Activated CD4-positive, alpha-beta T cell treated with anti-CD3 and anti-CD28 coated beads, Interleukin-2, amount 50 U/mL, for 24 hours (primary cell): ENCODE data around the gene PIK3C2G.
"Not testable (repeated sequence)": the region's sequence is repeated elsewhere in the genome, so short reads cannot be mapped to it uniquely, and the experiment has no call there.

Source experiments
- DNase-seq, 2 donors: peaks; one replicate each; pipeline ENCODE4 v3.0.0-alpha.2; 2020; ENCODE audit warnings: low read depth in 1 of 2, low spot score in 1 of 2

PIK3C2G gene, protein sequence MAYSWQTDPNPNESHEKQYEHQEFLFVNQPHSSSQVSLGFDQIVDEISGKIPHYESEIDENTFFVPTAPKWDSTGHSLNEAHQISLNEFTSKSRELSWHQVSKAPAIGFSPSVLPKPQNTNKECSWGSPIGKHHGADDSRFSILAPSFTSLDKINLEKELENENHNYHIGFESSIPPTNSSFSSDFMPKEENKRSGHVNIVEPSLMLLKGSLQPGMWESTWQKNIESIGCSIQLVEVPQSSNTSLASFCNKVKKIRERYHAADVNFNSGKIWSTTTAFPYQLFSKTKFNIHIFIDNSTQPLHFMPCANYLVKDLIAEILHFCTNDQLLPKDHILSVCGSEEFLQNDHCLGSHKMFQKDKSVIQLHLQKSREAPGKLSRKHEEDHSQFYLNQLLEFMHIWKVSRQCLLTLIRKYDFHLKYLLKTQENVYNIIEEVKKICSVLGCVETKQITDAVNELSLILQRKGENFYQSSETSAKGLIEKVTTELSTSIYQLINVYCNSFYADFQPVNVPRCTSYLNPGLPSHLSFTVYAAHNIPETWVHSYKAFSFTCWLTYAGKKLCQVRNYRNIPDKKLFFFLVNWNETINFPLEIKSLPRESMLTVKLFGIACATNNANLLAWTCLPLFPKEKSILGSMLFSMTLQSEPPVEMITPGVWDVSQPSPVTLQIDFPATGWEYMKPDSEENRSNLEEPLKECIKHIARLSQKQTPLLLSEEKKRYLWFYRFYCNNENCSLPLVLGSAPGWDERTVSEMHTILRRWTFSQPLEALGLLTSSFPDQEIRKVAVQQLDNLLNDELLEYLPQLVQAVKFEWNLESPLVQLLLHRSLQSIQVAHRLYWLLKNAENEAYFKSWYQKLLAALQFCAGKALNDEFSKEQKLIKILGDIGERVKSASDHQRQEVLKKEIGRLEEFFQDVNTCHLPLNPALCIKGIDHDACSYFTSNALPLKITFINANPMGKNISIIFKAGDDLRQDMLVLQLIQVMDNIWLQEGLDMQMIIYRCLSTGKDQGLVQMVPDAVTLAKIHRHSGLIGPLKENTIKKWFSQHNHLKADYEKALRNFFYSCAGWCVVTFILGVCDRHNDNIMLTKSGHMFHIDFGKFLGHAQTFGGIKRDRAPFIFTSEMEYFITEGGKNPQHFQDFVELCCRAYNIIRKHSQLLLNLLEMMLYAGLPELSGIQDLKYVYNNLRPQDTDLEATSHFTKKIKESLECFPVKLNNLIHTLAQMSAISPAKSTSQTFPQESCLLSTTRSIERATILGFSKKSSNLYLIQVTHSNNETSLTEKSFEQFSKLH (N-terminal part only)

DNA sequence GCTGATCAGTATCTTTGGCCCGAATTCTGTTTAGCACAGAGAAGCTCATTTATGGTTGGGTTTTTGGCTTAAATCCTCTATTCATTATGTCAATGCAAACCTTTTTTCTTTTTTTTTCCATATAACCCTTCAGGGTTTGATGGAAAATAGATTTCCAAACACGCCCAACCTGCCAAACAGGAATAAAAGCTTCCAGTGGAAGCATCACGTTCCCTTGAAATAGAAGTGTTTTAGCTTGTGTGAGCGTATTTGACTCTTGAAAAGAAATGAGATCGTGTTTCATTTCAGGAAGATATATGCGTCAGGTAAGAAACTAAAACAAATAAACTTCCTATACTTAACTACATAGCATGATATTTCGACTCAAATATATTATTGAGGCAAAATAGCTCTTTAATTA, at the start of gene PIK3C2G:
TSS of gene PIK3C2G (plus strand) at position 246 of the 400 bp plus-strand sequence. CDS start 20,564 bp downstream, outside the sequence.
- no peak for DNase-seq

DNA sequence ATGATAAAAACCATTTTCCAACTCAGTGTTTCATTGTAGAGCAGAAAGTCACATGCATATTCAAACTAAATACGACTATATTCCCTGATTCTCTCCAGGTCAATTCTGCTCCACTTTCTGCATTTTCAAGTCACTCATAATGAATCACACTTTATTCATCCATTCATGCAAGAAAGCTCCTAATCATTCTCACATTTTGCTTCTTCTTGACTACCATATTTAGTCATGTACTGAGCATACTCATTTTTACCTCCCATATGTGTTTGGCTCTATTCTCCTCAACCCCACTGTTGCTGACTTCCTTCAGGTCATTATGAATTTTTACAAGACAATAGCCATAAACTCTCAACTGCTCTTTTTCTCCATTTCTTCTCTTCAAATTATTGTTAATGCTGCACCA, 43.4 kb upstream of the PIK3C2G start:
- no peak for DNase-seq

DNA sequence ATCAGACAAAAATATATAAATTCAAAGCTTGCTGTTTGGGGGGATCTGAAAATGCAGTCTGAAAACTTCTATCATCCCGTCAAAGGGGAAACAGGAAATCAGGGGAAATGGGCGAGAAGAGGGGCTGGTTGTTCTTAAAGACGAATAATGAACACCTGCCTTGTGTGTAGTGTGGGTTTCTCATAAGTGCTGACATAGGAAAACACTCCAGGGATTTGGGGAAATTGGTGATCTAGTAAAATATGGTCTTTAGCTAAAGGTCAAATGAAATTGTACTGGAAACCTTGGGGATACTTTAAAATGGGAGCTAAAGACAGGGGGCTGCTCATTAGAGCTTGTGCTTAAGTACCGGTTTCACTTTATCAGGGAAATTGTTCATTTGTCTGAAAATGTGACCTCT, 39.6 kb upstream of the PIK3C2G start:
- no peak for DNase-seq

DNA sequence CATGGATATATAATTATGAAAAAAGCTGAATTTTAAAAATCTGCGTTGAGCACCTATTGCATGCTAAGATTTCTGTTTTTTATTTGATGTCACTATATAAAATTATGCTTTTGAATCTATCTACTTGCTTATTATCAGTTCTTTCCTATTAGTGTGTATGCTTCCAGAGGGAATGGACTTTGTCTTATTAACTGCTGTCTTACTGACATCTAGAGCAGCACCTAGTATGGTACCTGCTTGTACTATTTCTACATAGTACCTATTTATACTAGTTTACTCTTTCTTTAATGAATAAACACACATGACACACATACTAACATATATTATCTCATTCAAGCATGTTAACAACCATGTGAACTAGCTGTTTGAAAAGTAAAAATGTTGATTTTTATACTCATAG, 38.6 kb upstream of the PIK3C2G start:
- DNase-seq: no peak

DNA sequence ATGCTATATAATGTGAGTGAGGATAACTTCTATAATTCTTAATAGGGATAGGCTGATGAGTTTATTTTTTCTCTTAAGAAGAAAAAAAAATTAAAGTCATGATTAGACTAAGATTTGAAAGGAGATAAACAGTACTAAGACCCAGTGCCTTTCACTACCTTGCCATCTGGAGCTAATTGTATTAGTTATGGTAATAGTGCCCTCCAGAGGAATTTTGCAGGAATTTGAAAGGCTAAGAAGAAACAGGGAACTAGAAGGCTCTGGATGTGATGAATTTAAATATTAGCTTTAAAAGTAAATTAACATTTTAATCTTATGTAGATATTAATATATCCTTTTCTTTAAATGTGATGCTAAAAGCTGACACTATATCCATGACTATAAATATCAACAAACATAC, 36.6 kb upstream of the PIK3C2G start:
- DNase-seq: no peak

DNA sequence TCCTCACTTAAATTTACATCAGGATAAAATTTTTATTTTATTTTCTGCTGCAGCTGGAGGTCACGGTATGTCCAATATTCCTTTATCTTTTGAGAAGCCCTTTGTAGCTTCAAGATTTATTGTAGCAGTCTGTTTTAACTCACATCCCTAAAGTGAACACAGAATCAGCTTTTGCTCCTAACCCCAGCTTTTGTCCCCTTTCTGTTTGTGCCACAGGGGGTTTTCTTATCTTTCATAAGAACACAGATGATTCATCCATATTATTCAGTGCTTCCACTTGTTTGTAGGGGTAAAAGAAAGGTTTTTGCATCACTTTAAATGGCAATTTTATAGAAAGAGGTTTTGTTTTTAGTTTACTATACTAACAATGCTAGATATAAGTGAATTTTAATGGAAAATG, 21.8 kb upstream of the PIK3C2G start:
- no peak for DNase-seq

DNA sequence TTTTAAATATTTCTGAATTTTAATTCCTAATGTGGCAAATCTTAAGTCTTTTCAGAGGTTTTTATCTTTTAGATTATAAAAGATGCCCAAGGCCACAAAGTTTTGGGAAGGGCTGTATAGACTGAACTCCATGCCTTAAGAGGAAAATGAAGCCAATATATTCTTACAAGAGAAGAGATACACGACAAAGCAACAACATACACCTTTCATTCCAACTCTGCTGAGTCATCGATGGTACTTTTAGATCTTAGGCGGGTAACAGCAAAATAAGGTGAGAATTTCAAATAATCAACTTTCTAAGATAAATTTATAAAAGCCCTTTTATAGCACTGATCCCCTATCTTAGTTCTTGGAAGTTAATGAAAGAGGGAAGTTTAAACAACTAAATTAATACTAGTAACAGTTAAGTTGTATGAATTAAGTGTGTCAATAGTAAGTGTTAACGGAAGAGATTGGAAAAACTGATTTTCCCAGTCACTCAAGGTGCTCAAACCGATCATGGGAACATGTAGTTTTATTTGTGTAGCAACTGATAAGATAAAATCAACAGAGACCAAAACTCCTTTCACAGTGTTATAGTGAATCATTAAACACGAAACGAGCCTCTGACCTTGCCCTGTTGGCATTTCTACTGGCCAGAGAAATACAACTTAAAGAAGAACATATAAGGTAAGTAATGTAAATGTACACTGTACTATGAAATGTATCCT, 18.8 kb upstream of the PIK3C2G start:
- no peak for DNase-seq

DNA sequence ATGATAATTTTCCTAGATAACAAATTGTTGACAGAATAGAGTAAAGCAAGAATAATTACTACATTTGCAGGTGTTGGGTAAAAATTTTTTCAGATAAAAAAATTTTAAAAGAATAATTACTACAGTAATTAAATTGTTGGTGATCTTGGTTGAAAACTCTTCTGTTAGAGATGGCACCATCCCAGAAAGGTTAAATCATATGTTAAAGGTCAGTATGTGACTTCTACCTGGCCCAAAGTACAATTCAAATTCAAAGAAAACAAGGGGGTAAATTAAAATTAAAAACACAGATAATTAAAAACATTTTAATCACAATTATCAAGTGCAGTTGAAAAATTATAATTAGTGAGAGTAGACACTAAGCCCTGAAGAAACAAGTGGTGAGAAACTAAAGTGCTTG, 18.1 kb upstream of the PIK3C2G start:
- DNase-seq: no peak

DNA sequence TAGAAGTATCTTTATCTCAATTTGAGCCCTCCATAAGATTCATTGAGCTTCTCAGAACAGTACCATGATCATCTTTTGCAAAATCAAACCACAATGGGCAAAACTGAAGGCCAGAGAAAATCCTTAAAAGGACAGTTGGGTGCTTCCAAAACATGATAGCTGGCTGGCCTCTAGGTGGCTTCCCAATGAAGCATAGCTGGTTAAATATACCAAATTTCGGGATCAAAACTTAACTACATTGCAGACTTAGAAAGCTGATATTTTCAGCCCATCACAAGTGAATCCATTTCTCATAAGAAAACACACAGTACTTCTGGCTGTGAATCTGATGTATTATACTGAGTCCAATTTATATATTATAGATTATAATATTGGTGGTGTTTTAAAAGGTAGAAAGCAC, 15.3 kb upstream of the PIK3C2G start:
- DNase-seq: no peak

DNA sequence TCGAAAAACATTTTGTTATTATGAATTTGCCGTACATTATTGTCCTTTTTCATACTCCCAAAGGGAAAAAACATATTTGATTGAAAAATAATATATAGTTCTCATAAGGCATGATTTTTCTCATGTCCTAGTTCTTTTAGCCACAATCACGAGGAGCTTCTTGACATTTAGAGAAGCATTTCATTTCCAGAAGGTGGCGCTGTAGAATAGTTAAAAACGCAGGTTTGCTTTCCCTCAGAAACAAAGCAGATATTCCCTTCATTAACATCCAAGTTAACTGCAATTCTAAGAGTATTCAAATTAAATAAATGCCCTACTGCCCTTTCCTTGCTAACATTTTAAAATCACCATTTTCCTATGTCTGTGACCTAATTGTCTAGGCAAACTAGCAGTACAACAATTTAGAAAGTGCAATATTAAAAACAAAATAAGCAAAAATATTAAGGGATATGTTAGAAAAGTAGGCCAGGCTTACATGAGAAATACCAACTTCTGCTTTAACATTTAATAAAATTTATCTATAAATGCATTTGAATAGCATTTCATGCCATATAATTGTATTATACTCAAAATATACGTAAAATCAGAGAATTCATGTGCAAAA, 10.9 kb upstream of the PIK3C2G start:
- no peak for DNase-seq

DNA sequence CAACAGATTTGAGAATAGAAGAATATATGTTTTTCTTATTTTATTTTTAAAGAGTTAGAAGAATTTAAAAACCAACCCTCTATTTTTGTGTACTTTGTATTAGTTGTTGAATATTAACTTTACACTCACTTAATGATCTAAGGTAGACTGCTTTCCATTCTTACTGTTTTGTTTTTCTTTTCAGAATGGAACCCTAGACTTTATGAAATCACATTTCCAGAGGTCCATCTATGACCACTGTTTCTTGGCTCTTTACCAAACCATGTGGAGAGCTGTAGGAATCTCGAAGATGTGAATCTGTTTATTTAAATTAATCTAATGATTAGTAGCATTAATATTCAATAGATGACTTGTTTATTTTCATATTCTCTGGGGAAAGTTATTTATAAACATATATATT, 7.2 kb upstream of the PIK3C2G start:
- no peak for DNase-seq

DNA sequence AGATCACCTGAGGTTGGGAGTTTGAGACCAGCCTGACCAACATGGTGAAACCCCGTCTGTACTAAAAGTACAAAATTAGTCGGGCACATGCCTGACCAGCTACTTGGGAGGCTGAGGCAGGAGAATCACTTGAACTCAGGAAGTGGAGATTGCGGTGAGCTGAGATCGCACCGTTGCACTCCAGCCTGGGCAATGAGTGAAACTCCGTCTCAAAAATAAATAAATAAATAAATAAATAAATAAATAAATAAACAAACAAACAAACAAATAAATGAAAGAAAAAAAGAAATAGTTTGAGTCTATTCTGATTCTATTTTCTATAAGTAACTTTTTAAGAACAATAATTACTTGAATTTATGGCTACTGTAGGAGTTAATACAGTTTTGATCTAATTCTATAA, 6.3 kb upstream of the PIK3C2G start:
- DNase-seq: not testable (repeated sequence)

DNA sequence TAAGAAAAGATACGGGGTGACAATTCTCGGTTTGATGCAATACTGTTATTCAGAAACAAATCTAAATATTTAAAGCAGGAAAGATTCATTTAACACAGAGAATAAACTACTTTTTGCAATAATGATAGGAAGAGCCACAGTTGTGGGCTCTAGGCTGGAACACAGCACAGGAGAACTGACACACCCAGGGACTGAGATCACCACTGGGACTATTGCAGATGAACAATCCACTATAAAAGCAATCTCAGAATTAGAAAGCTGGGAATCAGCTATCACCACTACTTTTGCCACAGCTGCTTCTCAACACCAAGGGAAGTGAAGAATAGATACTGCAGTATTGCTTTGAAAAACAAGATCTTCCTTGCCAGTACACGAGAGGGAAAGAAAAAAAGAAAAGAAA, 4.1 kb upstream of the PIK3C2G start:
- DNase-seq: no peak

DNA sequence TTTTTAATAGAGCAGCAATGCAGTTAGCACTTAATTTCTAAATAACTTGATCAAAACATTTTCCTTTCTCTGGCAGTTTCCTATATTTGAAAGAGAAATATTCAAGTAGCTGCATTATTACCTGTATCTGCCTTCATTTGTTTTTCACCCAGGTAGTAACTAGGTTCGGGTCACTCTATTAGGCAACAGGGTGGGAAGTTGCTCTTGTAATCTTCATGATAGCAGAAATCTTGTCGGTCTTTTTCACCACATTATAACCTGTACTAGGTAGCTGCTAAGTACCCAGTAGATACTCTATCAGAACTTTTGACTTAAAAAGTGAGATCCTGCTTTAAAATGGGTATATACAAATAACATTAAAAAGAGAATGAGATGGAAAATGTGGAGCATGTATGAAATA, 2.4 kb upstream of the PIK3C2G start:
- DNase-seq: no peak

DNA sequence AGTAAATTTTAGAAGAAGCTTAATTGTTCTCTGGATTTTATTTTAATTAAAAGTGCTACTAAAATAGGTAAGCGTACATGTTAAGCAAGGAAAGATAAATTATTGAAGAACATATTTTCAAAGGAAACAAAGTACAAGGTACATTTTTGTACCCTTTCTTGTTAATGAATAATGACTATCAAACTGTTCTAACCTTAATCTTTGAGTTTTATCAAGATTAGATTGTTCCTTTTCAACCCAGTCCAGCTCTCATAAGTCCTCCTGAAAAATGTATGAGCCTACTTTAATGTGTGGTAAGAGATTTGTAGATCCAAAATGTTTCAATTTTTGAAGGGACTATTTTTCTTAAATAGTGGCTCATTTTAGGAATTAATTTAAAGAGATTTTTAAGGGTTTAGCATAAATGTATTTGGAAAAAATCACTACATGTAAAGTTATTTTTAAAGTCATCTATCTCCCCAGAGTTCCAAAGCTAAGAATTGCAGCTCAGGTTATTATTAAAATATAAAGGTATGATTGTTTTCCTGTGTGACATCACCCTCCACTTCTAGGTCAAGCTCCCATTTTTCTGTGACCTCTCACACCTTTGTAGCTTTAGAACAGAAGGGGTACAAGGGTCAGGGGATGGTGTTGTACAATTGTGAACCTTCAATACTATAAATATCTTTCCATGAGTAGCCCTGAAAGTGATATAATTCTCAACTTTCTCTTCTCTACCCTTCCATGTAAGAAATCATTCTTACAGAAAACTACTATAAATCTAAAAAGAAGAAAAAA, 1.2 kb upstream of the PIK3C2G start:
- DNase-seq: no peak

DNA sequence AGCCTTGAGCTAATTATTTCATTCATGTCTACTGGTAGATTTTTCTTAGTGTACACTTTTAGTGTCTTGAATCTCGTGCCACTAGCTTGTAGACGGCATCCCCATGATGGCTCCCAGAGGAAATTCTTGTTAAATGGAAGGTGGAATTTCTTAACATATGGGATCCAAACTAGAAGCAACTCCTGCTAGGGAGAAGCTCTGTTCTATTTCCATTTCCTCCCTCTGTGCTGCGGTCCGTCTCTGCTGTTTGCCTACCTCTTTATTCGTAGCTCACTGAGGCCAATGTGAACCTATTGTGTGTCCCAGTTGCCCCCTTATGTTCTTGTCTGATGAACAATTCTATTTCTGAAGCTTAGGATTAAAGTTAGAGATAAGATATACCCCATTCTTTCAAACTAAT, 588 bp downstream of the PIK3C2G start:
- DNase-seq: no peak

DNA sequence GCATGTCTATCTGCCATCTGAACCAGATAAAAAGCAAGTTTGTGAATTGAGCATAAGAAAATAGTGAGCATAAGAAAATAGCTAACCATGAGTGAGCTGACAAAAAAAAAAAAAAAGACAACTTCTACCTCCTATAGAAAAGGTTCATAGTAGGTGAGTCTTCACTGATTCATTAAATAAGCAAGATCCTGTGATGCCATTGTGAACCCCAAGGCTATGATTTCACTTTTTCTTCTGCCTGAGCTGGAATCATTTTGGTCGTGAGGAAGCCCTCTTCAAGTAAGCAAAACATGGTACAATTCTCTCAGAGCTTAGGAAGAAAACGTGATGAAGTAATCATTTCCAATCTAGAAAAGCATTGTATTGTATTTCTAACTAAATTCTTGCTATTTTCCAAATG, 1.2 kb downstream of the PIK3C2G start:
- DNase-seq: no peak

DNA sequence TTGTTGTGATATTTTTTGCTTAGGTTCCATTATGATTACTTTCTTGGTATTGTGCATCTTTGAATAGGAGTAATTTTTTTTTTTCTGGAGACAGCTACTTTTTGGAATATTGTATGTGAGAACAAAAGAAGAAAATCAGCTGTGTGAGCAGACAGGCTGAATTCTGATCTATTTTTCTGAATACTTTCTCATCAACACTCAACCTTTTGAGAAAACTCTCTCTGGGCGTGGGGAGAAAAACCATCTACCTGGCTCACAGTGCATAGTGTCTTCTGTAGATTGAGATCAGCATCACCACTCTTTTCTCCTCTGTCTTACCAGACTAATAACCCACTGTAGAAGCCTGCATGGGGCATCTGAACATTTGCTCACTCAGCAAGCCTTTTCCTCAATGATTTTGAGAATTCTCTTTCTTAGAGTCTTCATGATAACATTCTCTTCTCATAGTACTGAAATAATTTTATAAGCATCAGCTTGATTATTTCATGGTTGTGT, 3.3 kb downstream of the PIK3C2G start:
- no peak for DNase-seq

DNA sequence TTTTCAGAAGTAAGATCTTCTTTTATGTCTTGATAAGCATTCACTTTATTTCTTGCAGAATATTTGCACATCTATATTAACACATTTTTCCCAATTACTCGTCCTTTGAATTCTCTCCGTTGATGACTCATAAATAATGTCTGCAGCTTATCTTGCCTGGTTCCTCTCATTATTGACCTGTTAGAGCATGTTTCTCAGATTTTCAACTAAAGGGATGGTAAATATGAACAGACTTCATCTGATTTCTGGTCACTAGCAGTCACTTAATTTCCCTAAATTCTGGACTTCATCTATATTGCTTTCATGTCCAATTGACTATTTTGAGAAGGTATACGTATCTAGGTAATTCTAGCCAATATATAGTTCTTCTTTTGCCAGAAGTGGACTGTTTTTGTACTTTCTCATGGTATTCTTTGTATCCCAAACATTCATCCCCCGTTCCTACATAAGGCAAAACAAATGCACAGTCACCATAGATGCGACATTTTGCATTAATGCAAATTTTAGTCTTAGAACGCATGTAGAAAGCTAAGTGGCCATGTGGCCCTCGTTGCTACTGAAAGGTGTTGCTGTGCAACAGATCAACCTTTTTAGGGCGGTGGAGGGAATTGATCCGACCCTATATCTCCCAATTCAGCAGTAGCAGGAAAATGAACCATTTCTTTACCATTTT, 6.2 kb downstream of the PIK3C2G start:
- no peak for DNase-seq
